ENCODE data around the gene RXFP2.

RXFP2 gene

DNA sequence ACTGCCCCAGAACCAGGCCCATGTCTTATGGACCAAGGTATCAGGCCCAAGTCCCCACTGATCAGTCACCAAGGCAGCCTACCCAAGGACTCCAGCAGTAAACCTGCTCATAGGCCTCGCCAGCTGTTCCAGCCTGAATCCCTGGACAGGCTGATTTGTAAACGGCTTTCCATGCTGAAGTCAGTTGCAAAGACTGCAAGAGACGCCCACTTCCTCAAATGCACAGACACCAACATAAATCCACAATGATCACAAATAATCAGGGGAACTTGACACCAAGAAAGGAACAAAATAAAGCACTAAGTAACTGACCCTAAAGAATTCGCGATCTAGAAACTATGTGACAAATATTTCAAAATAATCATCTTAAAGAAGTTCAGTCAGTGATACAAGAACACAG, 75.2 kb downstream of the RXFP2 start:
- no peak for TF ChIP-seq CTCF (IDR thresholded peaks at IDR 0.05)
- DNase-seq (ENCODE audit: low spot score) = no peak
- no peak overlapping the region for H3K27ac ChIP-seq
- H3K4me3 ChIP-seq = no peak overlapping the region

DNA sequence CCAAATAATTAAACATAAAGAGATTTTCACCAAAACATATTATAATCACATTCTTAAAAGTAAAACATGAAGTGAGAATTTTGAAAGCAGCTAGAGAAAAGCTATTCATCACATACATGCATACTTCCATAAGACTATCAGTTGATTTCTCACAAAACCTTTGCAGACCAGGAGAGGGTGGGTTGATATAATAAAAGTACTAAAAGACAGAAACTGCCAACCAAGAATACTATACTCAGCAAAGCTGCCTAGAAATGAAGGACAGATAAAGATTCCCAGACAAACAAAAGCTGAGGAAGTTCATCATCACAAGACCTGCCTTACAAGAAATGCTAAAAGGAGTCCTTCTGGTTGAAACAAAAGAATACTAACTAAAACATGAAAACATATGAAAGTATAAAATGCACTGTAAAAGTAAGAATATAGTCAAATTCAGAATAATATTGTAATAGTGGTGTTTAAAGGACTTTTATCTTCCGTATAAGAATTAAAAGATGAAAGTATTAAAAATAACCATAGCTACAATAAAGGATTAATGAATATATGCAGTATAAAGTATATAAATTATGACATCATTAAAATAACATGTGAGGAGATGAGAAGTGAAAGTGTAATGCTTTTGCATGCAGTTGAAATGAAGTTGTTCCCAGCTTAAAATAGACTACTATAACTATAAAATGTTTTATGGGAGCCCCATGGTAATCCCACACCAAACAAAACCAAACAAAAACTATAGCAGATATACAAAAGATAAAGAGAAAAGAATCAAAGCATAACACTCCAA, 76.2 kb downstream of the RXFP2 start:
- Histone ChIP-seq H3K27ac (no peak overlapping the region), H3K4me3 (no peak overlapping the region)
- TF ChIP-seq CTCF (IDR thresholded peaks at IDR 0.05) = no peak
- DNase-seq (ENCODE audit: low spot score) = no peak

DNA sequence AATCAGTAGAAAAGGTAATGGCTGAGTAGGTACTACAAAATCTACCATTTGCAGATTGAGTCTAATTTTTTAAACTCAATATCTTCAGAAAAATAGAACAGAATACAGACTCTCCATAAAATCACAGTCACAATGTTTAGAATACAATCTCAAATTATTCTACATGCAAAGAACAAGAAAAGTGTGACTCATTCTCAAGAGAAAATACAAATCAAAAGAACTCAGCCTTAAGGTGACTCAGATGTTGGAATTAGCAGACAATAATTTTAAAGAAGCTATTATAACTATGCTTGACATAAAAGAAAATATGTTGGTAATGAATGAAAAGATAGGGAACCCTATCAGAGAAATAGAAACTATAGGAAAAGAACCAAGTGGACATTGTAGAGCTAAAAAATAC, 78.9 kb downstream of the RXFP2 start:
- TF ChIP-seq CTCF (IDR thresholded peaks at IDR 0.05) = no peak

GRCh38 chr13:31824705-31825517, 85.6 kb downstream of the RXFP2 start:
- no peak for DNase-seq (ENCODE audit: low spot score)
- Histone ChIP-seq H3K27ac (no peak overlapping the region), H3K4me3 (no peak overlapping the region)
- TF ChIP-seq CTCF (IDR thresholded peaks at IDR 0.05) = no peak

More for the DNA sequence above, 78.9 kb downstream of the RXFP2 start:
- DNase-seq (ENCODE audit: low spot score) = no peak
- H3K27ac ChIP-seq = no peak overlapping the region
- no peak overlapping the region for H3K4me3 ChIP-seq

GRCh38 chr13:31826521-31826920, 87.2 kb downstream of the RXFP2 start:
- Histone ChIP-seq H3K4me3 (no peak overlapping the region), H3K27ac (no peak overlapping the region)
- no peak for DNase-seq (ENCODE audit: low spot score)
- TF ChIP-seq CTCF (IDR thresholded peaks at IDR 0.05) = no peak

- Histone ChIP-seq H3K27ac (no peak overlapping the region), H3K4me3 (no peak overlapping the region)
- TF ChIP-seq CTCF (IDR thresholded peaks at IDR 0.05) = no peak
- no peak for DNase-seq (ENCODE audit: low spot score)
Observed at GRCh38 chr13:31827707-31828106, 88.4 kb downstream of the RXFP2 start.

Measured in coronary artery (tissue), 2 donors.